NB4 (cell line): ENCODE measurements around the gene SKOR2.

Experiments
- DNase-seq: peaks from one replicate; pipeline ENCODE4 v3.0.0; 2010; ENCODE audit warnings: low read depth
- H3K4me3 ChIP-seq: one replicate; pipeline ENCODE4 v1.5.1; 2011; ENCODE audit warnings: mild to moderate bottlenecking, low read depth, low read length, moderate library complexity
- CTCF ChIP-seq: IDR thresholded peaks from one replicate; pipeline ENCODE4 v1.5.1; 2012; ENCODE audit warnings: low read depth, low read length
- MAX ChIP-seq: IDR thresholded peaks from 2 replicates; pipeline ENCODE4 v1.6.1; 2011; ENCODE audit warnings: low read depth, low read length
- MYC ChIP-seq: IDR thresholded peaks from 2 replicates; pipeline ENCODE4 v1.6.1; 2011; ENCODE audit warnings: low read depth, low read length
- POLR2A ChIP-seq: IDR thresholded peaks from 2 replicates; pipeline ENCODE4 v1.6.1; 2011; ENCODE audit warnings: mild to moderate bottlenecking; ENCODE audit not compliant: insufficient read length; ENCODE audit errors: extremely low read depth

The SKOR2 gene

GRCh38 chr18:47265197-47265596, 13.7 kb upstream of the SKOR2 start:
- TF ChIP-seq MAX (no peak), MYC (no peak), POLR2A (no peak), CTCF (no peak)
- no peak overlapping the region for H3K4me3 ChIP-seq
- no peak for DNase-seq

- TF ChIP-seq POLR2A (no peak), MAX (no peak), CTCF (no peak), MYC (no peak)
- H3K4me3 ChIP-seq = no peak overlapping the region
- no peak for DNase-seq
These were observed 12.8 kb upstream of the SKOR2 start for GRCh38 chr18:47264308-47264700.

GRCh38 chr18:47263430-47264307, 12.2 kb upstream of the SKOR2 start:
- TF ChIP-seq CTCF (no peak), MYC (no peak), MAX (no peak), POLR2A (no peak)
- no peak overlapping the region for H3K4me3 ChIP-seq
- no peak for DNase-seq

GRCh38 chr18:47263150-47263429, 11.6 kb upstream of the SKOR2 start:
- TF ChIP-seq MYC = no peak
- TF ChIP-seq CTCF = no peak
- no peak for TF ChIP-seq MAX
- TF ChIP-seq POLR2A = no peak
- no peak for DNase-seq
- H3K4me3 ChIP-seq = no peak overlapping the region

- H3K4me3 ChIP-seq = no peak overlapping the region
- TF ChIP-seq MAX (no peak), MYC (no peak), POLR2A (no peak), CTCF (no peak)
- no peak for DNase-seq
These were observed 11.1 kb upstream of the SKOR2 start for GRCh38 chr18:47262301-47263149.
